Measurements from ENCODE around the gene FEN1. TPM values are rescaled to one million over a fixed set of nuclear protein-coding genes. Genes with fewer than 3 reads are reported as not detected.

Gene FEN1
- total RNA-seq, 1 donor from 2014 or later: 31.3 TPM

- no peak overlapping the region for H3K4me3 ChIP-seq (ENCODE audit: low read depth, low read length)
- no peaks in the 10 kb centered on the region for H3K27me3 ChIP-seq (ENCODE audit: control insufficient read depth, insufficient read depth, low read length)
- TF ChIP-seq CTCF (IDR thresholded peaks at IDR 0.05; ENCODE audit: insufficient read depth, low read length, poor library complexity, severe bottlenecking): no peak
- peaks cover 4% of the 10 kb centered on the region for H3K36me3 ChIP-seq (ENCODE audit: control insufficient read depth, insufficient read depth, low read length)
- DNase-seq (ENCODE audit: low read depth): no peak
These were observed 8.8 kb upstream of the FEN1 start for GRCh38 chr11:61783717-61784505.

DNA sequence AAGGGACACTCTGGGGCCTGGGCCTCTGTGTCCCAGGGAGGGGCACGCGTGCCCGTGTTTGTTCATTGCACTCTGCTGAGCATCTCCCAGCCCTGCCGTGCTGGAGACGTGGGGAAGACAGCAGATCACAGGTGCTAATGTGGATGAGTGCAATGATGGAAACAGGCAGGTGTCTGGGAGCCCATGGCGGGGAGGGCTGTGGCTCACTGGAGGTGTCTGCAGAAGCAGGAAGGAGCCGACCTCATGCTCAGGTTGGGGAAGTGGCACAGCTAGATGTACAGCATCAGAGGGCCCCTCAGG is 8.3 kb upstream of the FEN1 start:
- Histone ChIP-seq H3K36me3 (ENCODE audit: control insufficient read depth, insufficient read depth, low read length) (peaks cover 8% of the 10 kb centered on the region), H3K4me3 (ENCODE audit: low read depth, low read length) (no peak overlapping the region), H3K27me3 (ENCODE audit: control insufficient read depth, insufficient read depth, low read length) (no peaks in the 10 kb centered on the region)
- no peak for DNase-seq (ENCODE audit: low read depth)
- no peak for TF ChIP-seq CTCF (IDR thresholded peaks at IDR 0.05; ENCODE audit: insufficient read depth, low read length, poor library complexity, severe bottlenecking)

GRCh38 chr11:61785837-61786402 is 6.8 kb upstream of the FEN1 start:
- peak; percentile 16 for TF ChIP-seq CTCF (IDR thresholded peaks at IDR 0.05; ENCODE audit: insufficient read depth, low read length, poor library complexity, severe bottlenecking)
- peaks cover 9% of the 10 kb centered on the region for H3K36me3 ChIP-seq (ENCODE audit: control insufficient read depth, insufficient read depth, low read length)
- no peaks in the 10 kb centered on the region for H3K27me3 ChIP-seq (ENCODE audit: control insufficient read depth, insufficient read depth, low read length)
- no peak for DNase-seq (ENCODE audit: low read depth)
- H3K4me3 ChIP-seq (ENCODE audit: low read depth, low read length): no peak overlapping the region

DNA sequence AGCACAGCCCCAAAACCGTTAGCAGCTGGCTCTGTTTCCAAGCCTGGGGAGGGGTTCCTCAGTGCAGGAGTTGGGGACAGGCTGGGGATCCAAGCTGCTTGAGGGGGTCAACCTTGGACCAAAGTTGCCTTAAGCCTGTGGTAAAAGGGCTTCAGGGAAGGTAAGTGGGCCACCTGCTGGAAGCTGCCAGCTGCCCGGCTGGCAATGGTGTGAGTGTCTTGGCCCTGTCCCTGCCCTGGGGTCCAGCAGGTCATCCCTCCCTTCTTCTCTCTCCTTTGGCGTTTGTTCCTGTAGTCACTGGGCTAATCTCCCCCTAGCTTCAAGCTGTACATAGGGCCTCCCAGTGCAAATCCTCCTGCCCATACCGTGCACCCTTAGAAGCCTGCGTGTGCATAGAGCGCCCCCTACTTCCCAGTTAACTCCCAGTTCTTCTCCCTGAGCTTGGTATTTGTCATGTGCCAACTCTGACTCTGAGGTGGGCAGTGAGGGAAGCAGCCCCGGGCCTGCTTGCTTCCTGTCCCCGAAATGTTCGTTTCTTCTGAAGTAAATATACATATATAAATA is 4.7 kb upstream of the FEN1 start:
- peak; percentile 74 for TF ChIP-seq CTCF (IDR thresholded peaks at IDR 0.05; ENCODE audit: insufficient read depth, low read length, poor library complexity, severe bottlenecking)
- no peak for DNase-seq (ENCODE audit: low read depth)

DNA sequence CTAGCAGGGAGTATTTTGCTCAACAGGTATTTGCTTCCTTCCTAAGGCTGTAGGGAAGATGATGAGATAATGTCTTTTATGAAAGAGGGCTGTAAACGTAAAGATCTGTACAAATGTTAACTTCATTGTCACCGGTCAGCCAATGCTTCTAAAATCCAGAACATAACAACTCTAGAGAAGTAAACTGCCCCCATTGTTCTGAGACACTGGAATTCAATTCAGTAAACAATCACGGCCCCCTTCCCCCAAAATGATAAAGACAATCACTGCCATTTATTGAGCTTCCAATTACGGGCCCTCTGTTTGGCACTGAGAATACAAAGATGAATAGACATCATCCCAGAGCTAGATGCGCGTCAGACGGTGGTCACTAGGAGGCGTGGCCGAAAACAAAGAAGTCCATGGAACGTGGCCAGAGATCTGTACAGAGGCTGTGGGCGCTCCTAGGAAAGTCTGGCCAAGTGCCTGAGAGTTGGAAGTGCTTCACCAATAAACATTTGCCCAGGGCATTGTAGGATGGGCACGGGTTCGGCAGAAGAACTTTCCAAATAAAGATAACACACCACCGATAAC is 888 bp upstream of the FEN1 start:
- DNase-seq (ENCODE audit: low read depth): peak; percentile 53
- no peak for TF ChIP-seq CTCF (IDR thresholded peaks at IDR 0.05; ENCODE audit: insufficient read depth, low read length, poor library complexity, severe bottlenecking)
- peak overlapping the region; percentile 63 for H3K4me3 ChIP-seq (ENCODE audit: low read depth, low read length)
- no peaks in the 10 kb centered on the region for H3K27me3 ChIP-seq (ENCODE audit: control insufficient read depth, insufficient read depth, low read length)
- H3K36me3 ChIP-seq (ENCODE audit: control insufficient read depth, insufficient read depth, low read length): peaks cover 6% of the 10 kb centered on the region

More for the DNA sequence above, 4.7 kb upstream of the FEN1 start:
- no peaks in the 10 kb centered on the region for H3K27me3 ChIP-seq (ENCODE audit: control insufficient read depth, insufficient read depth, low read length)
- peaks cover 9% of the 10 kb centered on the region for H3K36me3 ChIP-seq (ENCODE audit: control insufficient read depth, insufficient read depth, low read length)
- no peak overlapping the region for H3K4me3 ChIP-seq (ENCODE audit: low read depth, low read length)
